ENCODE results near the gene SRBD1.
"Not testable (repeated sequence)": the region's sequence is repeated elsewhere in the genome, so short reads cannot be mapped to it uniquely, and the experiment has no call there.

Gene SRBD1

DNA sequence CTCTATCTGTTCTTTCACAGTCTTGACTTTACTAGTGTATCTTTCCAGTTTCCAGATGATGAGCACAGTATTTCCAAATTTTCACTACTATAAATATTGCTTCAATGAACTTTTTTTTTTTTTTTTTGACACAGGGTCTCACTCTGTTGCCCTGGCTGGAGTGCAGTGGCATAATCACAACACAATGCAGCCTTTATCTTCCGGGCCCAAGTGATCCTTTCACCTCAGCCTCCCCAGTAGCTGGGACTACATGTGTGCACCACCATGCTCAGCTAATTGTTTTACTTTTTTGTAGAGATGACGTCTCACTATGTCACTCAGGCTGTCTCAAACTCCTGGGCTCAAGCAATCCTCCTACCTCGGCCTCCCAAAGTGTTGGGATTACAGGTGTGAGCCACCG lies 142.8 kb downstream of the SRBD1 start:
- no peak for DNase-seq (ENCODE audit: low read depth in 3 of 3)

DNA sequence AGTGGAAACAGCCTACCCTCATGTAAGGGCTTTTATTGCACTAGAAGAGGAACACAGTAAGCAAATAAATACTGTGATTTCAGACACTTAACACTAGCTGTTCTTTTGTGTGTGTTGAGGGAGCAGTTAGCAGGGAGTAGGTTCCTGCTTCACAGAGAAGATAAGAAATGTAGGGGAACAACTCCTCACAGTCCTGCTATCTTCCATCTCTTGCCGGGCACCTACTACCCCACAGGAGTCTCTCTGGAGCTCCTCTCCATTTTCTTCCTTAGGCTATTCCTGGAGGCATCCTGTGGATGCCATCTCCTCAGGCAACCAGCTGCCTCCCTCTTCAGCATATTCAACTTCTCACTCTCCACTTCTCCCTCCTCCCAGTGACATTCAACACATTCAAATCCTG lies 145.0 kb downstream of the SRBD1 start:
- DNase-seq (ENCODE audit: low read depth in 3 of 3), result no peak

DNA sequence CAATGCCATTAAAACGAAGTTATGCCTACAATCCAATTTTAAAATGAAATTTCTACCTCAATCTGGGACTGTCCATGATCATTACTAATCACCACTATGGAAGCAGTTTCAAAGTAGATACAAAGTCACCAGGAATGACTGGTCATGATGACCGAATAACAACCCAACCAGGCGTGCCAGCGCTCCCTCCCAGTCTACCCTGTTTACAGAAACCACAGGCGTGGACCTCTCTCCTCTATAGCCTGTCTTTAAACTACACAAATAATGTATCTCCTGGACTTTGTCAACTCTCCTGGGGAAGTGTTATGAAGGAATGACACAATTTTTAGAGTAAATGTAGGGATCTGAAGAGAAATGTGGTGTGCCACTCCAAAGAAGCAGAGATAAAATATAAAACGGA lies 150.2 kb downstream of the SRBD1 start:
- no peak for DNase-seq (ENCODE audit: low read depth in 3 of 3)

DNA sequence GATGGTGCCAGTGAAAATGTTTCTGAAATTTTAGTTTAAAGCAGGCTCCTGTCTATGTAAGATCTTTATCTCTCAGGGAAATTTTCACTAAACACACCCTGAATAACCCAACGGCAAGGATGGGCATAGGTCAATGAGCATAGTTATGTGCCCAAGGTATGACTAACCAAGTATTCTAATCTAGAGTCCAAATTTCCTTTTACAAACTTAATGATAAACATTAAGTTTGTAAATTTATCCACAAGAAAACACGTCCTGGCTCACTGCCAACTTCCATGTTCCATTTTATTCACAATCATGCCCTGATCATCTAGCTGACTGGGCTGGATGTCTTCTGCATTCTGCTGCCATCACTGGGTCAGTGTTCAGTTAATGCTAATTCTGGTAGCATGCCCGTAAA lies 151.2 kb downstream of the SRBD1 start:
- no peak for DNase-seq (ENCODE audit: low read depth in 3 of 3)

DNA sequence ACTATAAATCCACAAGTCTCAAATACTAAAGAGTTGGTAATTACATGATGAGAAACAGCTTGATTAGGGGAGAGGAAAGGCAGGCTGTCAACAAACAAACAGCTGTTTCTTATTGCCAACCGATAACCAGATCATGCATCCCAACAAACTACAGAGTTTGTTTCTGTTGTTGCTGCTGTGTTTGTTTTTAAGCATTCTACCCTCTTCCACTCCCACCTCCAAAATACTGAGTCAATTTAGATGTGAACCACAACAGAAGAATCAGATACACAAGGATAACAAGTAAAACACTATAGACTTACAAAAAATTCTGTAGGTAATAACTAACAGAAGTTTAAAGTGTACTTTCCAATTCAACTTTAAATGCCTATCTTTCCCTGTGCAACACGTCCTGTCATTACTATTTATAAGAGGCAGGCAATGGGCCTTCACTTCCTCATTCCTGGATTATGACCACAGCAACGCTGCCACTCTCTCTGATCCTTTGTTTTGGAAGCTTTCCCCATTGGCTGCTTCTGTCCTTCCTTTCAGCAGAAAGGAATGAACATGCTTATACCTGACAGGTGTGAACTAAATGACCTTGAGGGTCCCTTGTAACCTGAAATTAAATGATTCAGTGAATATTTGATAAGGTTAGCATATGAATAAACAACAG lies 152.0 kb downstream of the SRBD1 start:
- no peak for DNase-seq (ENCODE audit: low read depth in 3 of 3)

DNA sequence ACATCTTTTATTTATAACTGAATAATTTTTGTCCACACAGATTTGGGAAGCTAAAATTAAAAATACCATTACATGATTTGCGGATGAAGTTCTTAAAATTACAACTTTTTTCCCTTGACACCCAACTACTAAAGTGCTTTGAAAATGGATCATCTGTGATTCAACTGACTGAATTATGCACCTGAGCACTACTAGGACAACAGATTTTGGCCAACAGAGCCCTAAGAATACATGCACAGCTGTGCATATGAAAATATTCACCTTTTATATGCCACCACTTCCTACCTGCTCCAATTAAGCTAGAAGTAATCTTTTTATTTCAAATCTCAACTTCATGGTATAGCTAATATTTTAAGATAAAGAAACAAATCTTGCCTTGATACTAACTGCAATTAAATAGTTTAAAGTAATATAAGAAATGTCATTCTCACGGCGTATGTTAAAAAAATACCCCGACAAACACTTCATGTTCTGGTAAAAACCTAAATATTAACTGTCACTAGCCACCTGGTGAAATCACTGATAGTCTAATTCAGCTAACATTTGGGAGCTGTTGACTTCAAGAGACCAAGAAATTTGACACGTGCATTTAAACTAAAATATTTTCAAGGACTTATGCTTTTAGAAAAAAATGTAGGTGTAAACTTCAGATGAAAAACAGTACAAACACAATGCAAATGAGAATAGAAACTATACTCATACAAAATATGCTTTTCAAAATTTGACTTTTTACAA lies 153.7 kb downstream of the SRBD1 start:
- DNase-seq (ENCODE audit: low read depth in 3 of 3), result no peak

DNA sequence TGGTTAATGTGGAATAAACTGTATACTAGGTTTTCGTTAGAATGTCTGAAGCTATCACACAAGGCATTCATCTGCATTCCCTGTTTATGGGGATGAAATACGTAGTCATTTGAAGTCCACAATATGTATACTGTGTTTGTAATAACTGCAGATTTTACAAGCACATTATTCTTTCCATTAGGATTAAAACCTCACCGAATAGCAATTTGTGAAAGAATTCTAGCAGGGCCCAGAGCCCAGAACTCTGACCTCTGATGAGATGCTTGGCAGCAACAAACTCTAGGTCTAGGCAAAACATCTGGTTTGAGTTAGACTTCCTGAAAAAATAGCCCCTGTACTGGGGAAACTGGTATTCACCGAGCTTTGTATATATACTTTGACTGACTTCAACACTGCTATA lies 158.2 kb downstream of the SRBD1 start:
- DNase-seq (ENCODE audit: low read depth in 3 of 3), result no peak

DNA sequence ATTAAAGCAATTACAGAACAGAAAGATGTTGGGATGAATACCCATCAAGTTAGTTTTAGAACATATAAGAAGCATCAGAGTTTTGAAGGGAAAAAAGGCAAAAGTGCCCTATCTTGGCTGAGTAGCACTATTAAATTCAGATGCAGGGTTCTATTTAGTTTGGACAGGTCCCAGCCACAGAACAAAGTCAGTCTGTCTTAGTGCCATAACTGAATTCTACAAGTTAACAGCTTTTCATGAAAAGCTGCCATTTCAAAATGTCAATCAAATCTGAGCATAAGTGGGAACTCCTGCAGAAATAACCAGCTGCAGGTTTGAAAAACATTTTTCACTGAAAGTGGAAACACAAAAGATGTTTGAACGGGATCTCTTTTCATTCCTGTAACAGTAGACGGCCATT lies 160.4 kb downstream of the SRBD1 start:
- no peak for DNase-seq (ENCODE audit: low read depth in 3 of 3)

DNA sequence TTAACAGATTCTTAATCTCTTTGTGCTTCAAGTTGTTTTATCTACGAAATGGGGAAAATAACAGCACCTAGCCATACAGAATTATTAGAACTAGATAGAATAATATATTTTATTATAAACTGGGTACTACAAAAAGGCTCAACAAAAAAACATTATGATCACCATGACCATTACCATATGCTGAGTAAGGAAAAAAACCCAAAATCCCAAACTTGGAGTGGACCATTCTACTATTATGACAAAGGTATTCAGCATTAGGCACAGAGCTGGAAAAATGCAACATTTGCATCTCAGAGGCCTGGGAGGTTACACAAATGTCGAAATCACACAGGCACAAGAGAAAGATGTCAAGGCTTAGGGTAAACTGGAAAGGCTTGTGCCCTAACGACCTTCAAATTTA lies 162.8 kb downstream of the SRBD1 start:
- no peak for DNase-seq (ENCODE audit: low read depth in 3 of 3)

DNA sequence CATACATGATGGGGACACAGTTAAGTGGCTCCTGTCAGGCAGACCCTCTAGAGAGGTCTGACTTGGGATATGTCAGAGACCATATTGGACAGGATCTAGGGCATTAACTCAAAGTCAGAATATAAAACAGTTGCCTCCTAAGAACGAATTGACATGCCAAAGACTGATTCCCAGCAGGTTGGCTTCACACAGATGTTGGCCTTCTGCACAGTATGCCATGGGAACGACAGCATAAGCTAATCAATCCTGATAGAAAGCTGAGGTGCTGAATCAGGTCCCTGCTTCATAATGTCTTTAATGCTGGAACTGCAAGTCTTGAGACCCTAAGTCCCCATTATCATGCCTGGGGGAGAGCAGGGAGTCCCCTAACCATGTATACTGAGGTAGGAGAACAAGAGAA lies 165.1 kb downstream of the SRBD1 start:
- DNase-seq (ENCODE audit: low read depth in 3 of 3), result no peak

DNA sequence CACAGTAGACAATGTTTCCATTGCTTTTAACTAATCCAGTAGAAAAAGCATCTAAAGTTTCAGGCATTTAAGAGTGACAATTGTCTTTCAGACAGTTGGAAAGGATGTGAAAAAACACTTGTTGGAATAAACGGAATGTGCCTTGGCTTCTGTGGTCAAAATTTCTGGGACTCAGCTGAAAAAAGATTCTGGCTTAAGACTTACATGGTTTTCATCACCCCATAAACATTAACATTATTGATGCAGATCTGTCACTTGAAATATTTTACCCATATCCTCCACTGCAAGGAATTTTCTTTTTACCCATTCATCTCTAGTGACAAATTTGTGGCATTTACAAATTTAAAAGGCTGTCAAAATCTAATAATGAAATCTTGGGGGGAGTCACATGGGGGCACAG lies 166.0 kb downstream of the SRBD1 start:
- DNase-seq (ENCODE audit: low read depth in 3 of 3), result no peak

DNA sequence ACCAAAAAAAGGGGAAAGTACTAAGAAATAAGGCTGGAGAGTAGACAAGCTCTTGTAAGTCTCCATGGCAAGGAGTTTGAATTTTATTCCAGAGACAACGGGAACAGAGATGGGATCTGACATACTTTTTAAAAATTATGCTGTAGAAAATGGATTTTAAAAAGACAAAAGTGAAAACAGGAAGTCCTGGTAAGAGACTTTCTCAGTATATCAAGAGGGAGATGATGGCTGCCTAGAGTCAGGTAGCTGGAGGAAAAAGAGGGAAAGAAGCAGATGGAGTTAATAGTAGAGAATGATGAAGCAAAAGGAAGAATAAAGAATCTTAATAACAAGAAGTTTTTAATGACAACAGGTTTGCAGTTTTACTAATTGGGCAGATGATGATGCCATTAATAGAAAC lies 168.1 kb downstream of the SRBD1 start:
- DNase-seq (ENCODE audit: low read depth in 3 of 3), result no peak

DNA sequence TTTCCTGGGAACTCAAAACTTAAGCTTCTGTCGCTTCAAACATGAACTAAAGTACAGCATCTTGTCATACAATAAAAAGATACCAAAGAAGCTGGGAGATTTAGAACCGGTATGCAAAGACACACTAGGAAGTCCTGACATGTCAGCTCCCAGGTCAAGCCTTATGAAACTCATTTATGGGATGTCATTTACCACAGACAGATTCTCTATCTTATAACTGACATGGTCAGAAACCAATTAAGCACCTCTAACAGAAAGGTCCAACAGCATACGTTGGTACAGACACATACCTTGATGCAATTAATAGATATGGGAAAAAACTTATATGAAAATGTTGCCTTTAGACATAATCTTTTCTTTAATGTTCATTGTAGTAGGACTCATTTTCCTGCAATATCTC lies 169.0 kb downstream of the SRBD1 start:
- no peak for DNase-seq (ENCODE audit: low read depth in 3 of 3)

DNA sequence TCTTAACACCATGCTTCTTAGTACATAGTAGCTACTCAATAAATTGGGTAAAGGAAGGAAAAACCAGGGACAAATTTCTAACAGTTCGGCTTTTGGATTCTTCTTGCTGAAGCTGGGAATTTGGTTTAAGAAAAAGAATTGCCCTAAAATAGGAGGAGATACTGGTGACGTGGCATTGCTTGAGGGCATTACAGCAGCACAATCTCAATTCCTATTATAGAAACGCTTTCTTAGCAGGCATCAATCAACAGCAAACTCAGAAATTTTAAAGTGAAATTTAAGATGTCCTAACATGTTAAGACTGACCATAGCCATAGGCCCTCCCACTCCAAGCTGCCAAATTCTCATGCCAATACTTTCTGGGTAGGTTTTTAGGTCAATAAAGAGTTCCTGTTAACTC lies 169.5 kb downstream of the SRBD1 start:
- DNase-seq (ENCODE audit: low read depth in 3 of 3), result no peak

DNA sequence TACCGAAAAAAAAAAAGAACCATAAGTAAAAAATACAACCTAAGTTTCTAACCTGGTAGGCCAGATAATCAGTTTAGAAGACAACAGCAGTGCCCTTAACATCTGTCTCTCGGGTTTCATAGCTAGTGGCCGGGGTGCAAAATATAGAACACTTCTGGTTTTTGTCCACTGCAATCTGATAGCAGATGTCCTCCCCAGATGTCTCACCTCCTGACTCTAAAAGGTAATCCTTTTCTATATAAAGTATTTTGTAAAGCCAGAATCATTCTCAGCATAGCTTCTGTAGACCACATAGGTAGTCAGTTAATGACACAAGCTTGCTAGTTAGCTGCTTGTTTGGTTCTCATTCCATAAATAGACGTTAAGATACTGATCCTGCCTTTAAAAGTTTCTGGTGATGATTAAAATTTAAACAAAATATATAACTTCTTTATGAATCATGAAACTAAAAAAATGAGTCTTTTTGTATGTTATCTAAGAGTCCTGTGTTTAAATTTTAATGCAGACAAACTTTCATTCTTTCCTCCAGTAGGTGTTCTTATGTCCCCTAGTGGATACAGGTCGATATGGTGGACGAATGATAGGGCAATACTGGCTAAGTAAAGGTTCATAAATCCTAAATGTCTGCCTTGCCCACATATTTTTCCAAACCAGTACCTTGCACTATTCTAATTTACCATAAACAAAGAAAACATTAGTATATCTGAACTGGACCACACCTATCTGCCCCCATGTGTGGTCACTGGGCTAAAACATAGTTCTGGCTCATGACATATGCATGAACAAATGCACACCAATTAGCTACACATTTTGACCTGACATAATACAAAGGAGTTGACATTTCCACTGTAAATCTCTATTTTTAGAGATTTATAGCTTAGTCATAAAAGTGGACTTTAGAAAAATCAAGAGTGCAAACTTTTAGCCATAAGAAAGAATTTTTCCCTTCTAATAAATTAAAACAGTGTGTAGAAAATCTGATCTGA lies 171.0 kb downstream of the SRBD1 start:
- DNase-seq (ENCODE audit: low read depth in 3 of 3), result no peak

DNA sequence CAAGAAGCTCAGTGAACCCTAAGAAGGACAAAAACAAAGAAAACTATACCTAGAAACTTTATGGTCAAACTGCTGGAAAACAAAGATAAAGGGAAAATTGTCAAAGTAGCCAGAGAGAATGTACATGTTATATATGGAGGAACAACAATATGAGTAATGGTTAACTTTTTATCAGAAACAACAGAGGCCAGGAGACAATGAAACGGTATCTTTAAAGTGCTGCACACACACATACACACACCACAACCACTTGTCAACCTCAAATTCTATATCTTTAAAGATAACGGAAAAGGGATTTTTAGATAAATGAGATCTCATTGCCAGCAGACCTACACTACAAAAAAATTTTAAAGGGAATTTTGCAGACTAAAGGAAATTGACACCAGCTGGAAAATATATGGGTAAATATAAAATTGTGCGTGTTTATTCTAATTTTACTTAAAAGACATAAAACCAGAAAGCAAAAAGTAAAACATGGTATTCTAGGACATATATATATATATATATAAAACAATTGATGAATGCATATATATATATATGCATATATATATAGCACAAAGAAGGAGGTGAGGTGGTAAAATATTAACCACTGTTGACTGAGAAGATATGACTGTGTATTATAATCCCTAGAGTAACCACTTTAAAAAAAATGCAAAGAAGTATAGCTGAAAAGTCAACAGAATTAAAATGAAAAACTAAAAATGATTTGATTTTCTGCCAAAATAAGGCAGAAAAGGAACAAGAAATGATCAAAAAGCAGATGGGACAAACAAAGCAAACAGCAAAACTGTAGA lies 172.0 kb downstream of the SRBD1 start:
- no peak for DNase-seq (ENCODE audit: low read depth in 3 of 3)

DNA sequence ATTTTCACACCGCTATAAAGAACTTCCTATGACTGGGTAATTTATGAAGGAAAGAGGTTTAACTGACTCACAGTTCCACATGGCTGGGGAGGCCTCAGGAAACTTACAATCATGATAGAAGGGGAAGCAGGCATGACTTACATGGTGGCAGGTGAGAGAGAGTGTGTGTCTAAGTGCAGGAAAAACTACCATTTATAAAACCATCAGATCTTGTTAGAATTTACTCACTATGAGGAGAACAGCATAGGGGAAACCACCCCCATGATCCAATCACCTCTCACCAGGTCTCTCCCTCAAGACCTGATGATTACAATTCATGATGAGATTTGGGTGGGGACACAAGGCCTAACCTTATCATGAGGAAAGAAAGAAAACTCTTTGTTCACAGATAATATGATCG lies 174.6 kb downstream of the SRBD1 start:
- no peak for DNase-seq (ENCODE audit: low read depth in 3 of 3)

DNA sequence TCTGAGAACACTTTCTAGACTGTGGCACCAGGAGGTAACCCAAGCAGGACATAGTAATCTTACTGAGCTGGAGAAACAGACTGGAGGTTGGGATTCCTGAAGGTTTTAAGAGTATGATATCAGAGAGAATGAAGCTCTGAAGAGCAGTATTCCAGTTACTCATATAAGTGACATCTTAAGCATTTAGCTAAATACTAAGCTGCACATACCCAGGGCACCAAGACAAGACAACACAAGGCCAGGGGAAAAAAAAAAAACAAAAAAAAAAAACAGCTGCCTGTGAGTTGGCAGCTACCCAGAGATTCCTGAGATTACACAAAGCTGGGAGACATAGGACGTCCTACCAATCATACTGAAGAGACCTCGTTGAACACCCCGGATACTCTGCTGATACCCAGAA lies 175.8 kb downstream of the SRBD1 start:
- no peak for DNase-seq (ENCODE audit: low read depth in 3 of 3)

DNA sequence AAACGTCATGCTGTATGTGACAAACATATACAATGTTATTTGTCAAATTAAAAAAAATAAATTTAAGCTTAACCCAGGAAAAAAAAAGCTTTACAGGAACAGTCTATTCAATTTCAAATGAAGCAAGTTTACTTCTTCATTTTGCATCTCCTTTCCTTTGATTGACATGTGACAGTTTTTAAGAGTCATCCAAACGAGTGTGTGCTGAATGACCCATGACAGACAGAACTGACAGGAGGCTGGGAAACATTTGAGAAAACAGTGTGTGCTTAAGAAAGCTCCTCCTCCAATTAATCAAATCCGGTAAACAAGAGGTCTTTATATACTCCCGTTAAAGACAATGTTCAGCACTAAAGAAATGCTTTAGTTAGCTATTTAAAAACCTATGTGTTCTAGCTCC lies 177.7 kb downstream of the SRBD1 start:
- DNase-seq (ENCODE audit: low read depth in 3 of 3), result no peak

DNA sequence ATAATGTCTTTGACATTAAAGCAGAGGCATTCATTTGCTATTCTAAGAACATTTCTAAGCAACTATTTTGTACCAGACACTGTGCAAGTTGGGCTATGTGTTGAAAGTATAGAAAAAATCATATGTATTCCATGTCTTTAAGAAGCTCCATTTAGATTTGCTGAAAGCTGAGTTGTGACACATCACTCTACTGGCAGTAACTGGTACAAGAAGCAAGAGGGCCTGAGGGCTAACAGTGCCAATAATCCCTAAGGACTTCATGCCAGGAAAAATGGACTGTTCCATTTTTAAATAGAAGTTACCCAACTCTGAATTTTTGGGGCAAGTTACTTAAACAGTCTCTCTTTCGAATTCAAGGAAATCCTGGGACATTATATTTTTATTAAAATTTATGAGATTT lies 178.7 kb downstream of the SRBD1 start:
- DNase-seq (ENCODE audit: low read depth in 3 of 3), result no peak

DNA sequence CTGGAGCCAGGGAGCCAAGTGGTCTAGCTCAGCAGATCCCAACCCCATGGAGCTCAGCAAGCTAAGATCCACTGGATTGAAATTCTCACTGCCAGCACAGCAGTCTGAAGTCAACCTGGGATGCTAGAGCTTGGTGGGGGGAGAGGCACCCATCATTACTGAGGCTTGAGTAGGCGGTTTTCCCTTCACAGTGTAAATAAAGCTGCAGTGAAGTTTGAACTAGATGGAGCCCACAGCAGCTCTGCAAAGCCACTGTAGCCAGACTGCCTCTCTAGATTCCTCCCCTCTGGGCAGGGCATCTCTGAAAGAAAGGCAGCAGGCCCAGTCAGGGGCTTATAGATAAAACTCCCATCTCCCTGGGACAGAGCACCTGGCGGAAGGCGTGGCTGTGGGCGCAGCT lies 185.0 kb downstream of the SRBD1 start:
- not testable (repeated sequence) for DNase-seq (ENCODE audit: low read depth in 3 of 3)

DNA sequence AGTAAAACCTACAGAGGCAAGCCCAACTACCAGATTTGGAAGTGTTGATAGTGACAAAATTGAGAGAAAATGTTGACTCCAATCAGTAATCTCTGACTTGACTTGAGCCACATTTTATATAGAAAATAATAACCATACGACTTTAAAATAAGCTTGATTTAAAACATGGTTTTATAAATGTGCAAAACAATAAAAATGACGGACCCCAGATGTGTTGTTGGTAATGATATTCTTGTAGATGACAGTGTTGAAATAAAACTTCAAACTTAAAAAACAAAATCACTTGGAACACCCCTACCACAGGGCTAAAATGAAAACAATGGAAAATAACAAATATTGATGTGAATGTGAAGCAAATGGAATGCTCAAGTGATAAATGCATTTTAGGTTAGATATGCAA lies 188.1 kb downstream of the SRBD1 start:
- DNase-seq (ENCODE audit: low read depth in 3 of 3), result no peak
